GM10266 (cell line): ENCODE measurements around the gene PCSK2.

Experiments
- DNase-seq: peaks from one replicate; pipeline ENCODE4 v3.0.0; 2012; ENCODE audit errors: extremely low spot score
- CTCF ChIP-seq: IDR thresholded peaks from 2 replicates; pipeline ENCODE4 v1.5.1; 2012; ENCODE audit warnings: mild to moderate bottlenecking, low read depth; ENCODE audit not compliant: control insufficient read depth, insufficient read depth; ENCODE audit errors: missing control alignments

The PCSK2 gene

GRCh38 chr20:17534077-17534476 is 307.2 kb downstream of the PCSK2 start:
- no peak for TF ChIP-seq CTCF
- DNase-seq = no peak
